ENCODE results near the gene ZNF280B. TPM values are rescaled to one million over a fixed set of nuclear protein-coding genes. Genes with fewer than 3 reads are reported as not detected.

ZNF280B gene
- total and polyA plus RNA-seq, 2 experiments from 2014 or later, result 5.5 to 6.7 TPM

DNA sequence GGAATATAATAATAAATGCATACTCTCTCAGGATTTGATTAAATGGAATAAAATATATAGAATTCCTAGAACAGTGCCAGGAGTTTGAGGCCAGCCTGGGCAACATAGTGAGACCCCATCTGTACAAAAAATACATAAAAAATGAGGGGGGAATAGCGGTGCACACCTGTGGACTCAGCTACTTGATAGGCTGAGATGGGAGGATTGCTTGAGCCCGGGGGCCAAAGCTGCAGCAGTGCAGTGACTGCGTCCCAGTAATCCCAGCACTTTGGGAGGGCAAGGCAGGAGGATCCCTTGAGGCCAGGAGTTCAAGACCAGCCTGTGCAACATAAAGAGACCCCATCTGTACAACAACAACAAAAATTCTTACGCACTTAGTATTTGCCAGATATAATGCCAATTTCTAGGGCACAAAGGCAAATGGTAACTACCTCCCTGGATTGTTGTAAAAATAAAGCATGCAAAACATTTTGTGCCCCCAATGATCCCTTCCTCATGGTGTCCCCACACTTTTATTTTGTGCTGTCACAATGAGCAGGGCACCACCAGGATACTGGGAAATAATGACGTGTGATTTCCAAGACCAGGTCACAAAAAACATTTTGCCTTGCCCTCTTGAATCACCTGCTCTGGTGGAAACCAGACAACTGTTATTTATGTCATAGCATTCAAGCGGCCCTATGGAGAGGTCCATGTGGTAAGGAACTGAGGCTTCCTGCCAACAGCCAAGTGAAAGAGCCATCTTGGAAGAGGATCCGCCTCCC lies 29.9 kb upstream of the ZNF280B start (continued):
- TF ChIP-seq, protein P1, sequence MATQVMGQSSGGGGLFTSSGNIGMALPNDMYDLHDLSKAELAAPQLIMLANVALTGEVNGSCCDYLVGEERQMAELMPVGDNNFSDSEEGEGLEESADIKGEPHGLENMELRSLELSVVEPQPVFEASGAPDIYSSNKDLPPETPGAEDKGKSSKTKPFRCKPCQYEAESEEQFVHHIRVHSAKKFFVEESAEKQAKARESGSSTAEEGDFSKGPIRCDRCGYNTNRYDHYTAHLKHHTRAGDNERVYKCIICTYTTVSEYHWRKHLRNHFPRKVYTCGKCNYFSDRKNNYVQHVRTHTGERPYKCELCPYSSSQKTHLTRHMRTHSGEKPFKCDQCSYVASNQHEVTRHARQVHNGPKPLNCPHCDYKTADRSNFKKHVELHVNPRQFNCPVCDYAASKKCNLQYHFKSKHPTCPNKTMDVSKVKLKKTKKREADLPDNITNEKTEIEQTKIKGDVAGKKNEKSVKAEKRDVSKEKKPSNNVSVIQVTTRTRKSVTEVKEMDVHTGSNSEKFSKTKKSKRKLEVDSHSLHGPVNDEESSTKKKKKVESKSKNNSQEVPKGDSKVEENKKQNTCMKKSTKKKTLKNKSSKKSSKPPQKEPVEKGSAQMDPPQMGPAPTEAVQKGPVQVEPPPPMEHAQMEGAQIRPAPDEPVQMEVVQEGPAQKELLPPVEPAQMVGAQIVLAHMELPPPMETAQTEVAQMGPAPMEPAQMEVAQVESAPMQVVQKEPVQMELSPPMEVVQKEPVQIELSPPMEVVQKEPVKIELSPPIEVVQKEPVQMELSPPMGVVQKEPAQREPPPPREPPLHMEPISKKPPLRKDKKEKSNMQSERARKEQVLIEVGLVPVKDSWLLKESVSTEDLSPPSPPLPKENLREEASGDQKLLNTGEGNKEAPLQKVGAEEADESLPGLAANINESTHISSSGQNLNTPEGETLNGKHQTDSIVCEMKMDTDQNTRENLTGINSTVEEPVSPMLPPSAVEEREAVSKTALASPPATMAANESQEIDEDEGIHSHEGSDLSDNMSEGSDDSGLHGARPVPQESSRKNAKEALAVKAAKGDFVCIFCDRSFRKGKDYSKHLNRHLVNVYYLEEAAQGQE (IDR thresholded peaks at IDR 0.05; ENCODE audit: unreplicated experiment), result no peak
- TF ChIP-seq ZNF114 (CRISPR knock-in tag; IDR thresholded peaks at IDR 0.05) (no peak), CREB1 (CRISPR knock-in tag; IDR thresholded peaks at IDR 0.05; ENCODE audit: low read depth) (no peak), STAT1 (IDR thresholded peaks at IDR 0.05; ENCODE audit: unreplicated experiment) (no peak), POLR2AphosphoS5 (IDR thresholded peaks at IDR 0.05; ENCODE audit: low read depth) (no peak), EZH2phosphoT487 (IDR thresholded peaks at IDR 0.05; ENCODE audit: unreplicated experiment) (no peak), NANOG (IDR thresholded peaks at IDR 0.05; ENCODE audit: borderline replicate concordance) (no peak)
- TF ChIP-seq, protein P2, sequence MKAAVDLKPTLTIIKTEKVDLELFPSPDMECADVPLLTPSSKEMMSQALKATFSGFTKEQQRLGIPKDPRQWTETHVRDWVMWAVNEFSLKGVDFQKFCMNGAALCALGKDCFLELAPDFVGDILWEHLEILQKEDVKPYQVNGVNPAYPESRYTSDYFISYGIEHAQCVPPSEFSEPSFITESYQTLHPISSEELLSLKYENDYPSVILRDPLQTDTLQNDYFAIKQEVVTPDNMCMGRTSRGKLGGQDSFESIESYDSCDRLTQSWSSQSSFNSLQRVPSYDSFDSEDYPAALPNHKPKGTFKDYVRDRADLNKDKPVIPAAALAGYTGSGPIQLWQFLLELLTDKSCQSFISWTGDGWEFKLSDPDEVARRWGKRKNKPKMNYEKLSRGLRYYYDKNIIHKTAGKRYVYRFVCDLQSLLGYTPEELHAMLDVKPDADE (IDR thresholded peaks at IDR 0.05), result no peak

DNA sequence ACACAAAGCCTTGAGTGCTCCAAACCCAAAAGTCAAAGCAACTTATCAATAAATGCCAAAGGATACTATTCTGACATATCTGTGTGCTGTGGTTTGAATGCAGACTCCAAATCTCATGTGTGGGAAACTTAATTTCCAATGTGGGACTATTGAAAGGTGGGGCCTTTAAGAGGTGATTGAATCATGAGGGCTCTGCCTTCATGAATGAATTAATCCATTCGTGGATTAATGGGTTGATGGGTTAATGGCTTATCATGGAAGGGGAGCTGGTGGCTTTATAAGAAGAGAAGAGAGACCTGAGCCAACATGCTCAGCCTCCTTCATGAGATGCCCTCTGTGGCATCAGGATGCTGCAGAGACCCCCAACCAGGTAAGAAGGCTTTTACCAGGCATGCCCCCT lies 28.4 kb upstream of the ZNF280B start:
- no peak overlapping the region for H3K4me3 ChIP-seq
- Mint-ChIP-seq H3K4me1 (no peaks in the 10 kb centered on the region), H3K36me3 (ENCODE audit: low read depth) (no peaks in the 10 kb centered on the region), H3K27ac (no peak overlapping the region), H3K9me3 (peaks cover 10% of the 10 kb centered on the region; the same call in 2 of the 3 replicates), H3K4me3 (no peak overlapping the region), H3K27me3 (ENCODE audit: insufficient read depth, low read depth, poor library complexity) (peaks cover 72% of the 10 kb centered on the region)
- H3K36me3 ChIP-seq (ENCODE audit: insufficient read depth), result no peaks in the 10 kb centered on the region
- H3K4me2 ChIP-seq, result no peak overlapping the region
- H3K79me2 ChIP-seq (replicated peaks; ENCODE audit: insufficient read depth), result no peaks in the 10 kb centered on the region
- H3F3A ChIP-seq (replicated peaks; ENCODE audit: low read depth), result no peaks in the 10 kb centered on the region
- no peak for TF ChIP-seq STAT1 (IDR thresholded peaks at IDR 0.05; ENCODE audit: unreplicated experiment)
- DNase-seq (ENCODE audit: low spot score) (no peak), ATAC-seq (no peak)
- peaks cover 99% of the 10 kb centered on the region for H3K27me3 ChIP-seq (ENCODE audit: insufficient read depth)
- H3K4me1 ChIP-seq (ENCODE audit: insufficient read depth), result no peaks in the 10 kb centered on the region
- no peak overlapping the region for H2AFZ ChIP-seq
- no peaks in the 10 kb centered on the region for H4K20me1 ChIP-seq (replicated peaks; ENCODE audit: insufficient read depth)
- no peaks in the 10 kb centered on the region for H3K9me2 ChIP-seq (ENCODE audit: insufficient read depth)
- no peak overlapping the region for H3K27ac ChIP-seq (ENCODE audit: low read depth)

DNA sequence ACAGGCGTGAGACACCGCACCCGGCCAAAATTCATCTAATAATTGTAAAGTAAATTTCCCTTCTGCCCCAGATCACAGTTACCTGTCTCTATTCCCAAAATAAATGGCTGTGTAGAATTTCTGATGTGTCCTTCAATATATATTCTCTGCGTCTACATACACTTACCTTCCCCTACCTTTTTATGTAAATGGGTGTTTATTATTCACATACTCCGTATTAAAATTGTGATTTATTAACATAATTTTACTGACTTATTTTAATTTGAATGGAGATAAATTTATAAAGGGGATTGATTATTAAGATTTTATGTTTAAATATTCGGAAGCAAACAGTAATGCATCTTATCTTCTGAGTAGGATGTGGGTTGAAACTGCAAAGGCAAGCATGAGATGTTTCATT lies 28.0 kb upstream of the ZNF280B start:
- DNase-seq (ENCODE audit: low spot score) (no peak), ATAC-seq (no peak)
- no peaks in the 10 kb centered on the region for H3K9me2 ChIP-seq (ENCODE audit: insufficient read depth)
- no peak overlapping the region for H3K4me3 Mint-ChIP-seq
- no peak overlapping the region for H3K4me3 ChIP-seq
- H4K20me1 ChIP-seq (replicated peaks; ENCODE audit: insufficient read depth), result no peaks in the 10 kb centered on the region
- no peak overlapping the region for H3K4me2 ChIP-seq
- H3K36me3 Mint-ChIP-seq (ENCODE audit: low read depth), result no peaks in the 10 kb centered on the region
- H3K27ac ChIP-seq (ENCODE audit: low read depth), result no peak overlapping the region
- H3K27me3 ChIP-seq (ENCODE audit: insufficient read depth), result peaks cover 99% of the 10 kb centered on the region
- no peaks in the 10 kb centered on the region for H3K36me3 ChIP-seq (ENCODE audit: insufficient read depth)
- no peaks in the 10 kb centered on the region for H3K4me1 Mint-ChIP-seq
- peaks cover 70% of the 10 kb centered on the region for H3K27me3 Mint-ChIP-seq (ENCODE audit: insufficient read depth, low read depth, poor library complexity)
- H3K4me1 ChIP-seq (ENCODE audit: insufficient read depth), result no peaks in the 10 kb centered on the region
- no peaks in the 10 kb centered on the region for H3F3A ChIP-seq (replicated peaks; ENCODE audit: low read depth)
- no peaks in the 10 kb centered on the region for H3K79me2 ChIP-seq (replicated peaks; ENCODE audit: insufficient read depth)
- H3K27ac Mint-ChIP-seq, result no peak overlapping the region
- H3K9me3 Mint-ChIP-seq, result peaks cover 9% of the 10 kb centered on the region; the same call in 2 of the 3 replicates
- H2AFZ ChIP-seq, result no peak overlapping the region
- TF ChIP-seq NANOG (IDR thresholded peaks at IDR 0.05; ENCODE audit: borderline replicate concordance) (no peak), EZH2 (IDR thresholded peaks at IDR 0.05; ENCODE audit: low read depth, unreplicated experiment) (no peak), ZNF331 (CRISPR knock-in tag; IDR thresholded peaks at IDR 0.05; ENCODE audit: low read depth) (no peak)

Data from GM23338 (cell line).